H1 (cell line): ENCODE measurements around the gene TLR10. TPM values are rescaled to one million over a fixed set of nuclear protein-coding genes. Genes with fewer than 3 reads are reported as not detected.

Experiments used
- CTCF ChIA-PET: fragments of 300-600 bp; sonication (Branson Sonifier 250); formaldehyde crosslinking; loops from one replicate; lab custom pipeline; 2021; ENCODE audit not compliant: partially characterized antibody; lab: Charles Lee
- POLR2A ChIA-PET: fragments of 300-600 bp; sonication (Branson Sonifier 250); formaldehyde crosslinking; loops from one replicate; lab custom pipeline; 2021; ENCODE audit warnings: inconsistent platforms; ENCODE audit not compliant: partially characterized antibody; lab: Charles Lee
- DNase-seq, 2 experiments: peaks; one replicate each; pipeline versions ENCODE4 v3.0.0 to v3.0.0-alpha.2; 2010 to 2022; ENCODE audit warnings: low spot score in 2 of 2, low read depth in 1 of 2, mixed read lengths in 1 of 2
- FAIRE-seq: peaks from 2 replicates; lab custom pipeline; 2011; peaks lifted over from hg19 to GRCh38; lab: Jason Lieb, UNC
- H2AFZ ChIP-seq: 2 replicates; pipeline ENCODE4 v1.8.1; 2012; ENCODE audit warnings: low read length, inconsistent platforms
- H2AK5ac ChIP-seq: 2 replicates; pipeline ENCODE4 v1.6.1; 2013; ENCODE audit warnings: low read depth, low read length
- H2BK120ac ChIP-seq: replicated peaks from 2 replicates; pipeline ENCODE3; 2013; ENCODE audit warnings: low read depth, low read length, inconsistent platforms
- H2BK12ac ChIP-seq: 2 replicates; pipeline ENCODE4 v1.6.1; 2013; ENCODE audit warnings: low read depth, low read length
- H2BK15ac ChIP-seq: 2 replicates; pipeline ENCODE4 v1.6.1; 2013; ENCODE audit warnings: low read length
- H2BK20ac ChIP-seq: 2 replicates; pipeline ENCODE4 v1.6.1; 2013; ENCODE audit warnings: low read length
- H2BK5ac ChIP-seq: 2 replicates; pipeline ENCODE4 v1.6.1; 2013; ENCODE audit warnings: low read depth, low read length
- H3K14ac ChIP-seq: 2 replicates; pipeline ENCODE4 v1.6.1; 2013; ENCODE audit warnings: inconsistent platforms; ENCODE audit not compliant: insufficient read length
- H3K18ac ChIP-seq: 2 replicates; pipeline ENCODE4 v1.6.1; 2013; ENCODE audit warnings: low read length; ENCODE audit errors: extremely low read depth
- H3K23ac ChIP-seq: 2 replicates; pipeline ENCODE4 v1.6.1; 2013; ENCODE audit warnings: inconsistent platforms; ENCODE audit not compliant: insufficient read length
- H3K23me2 ChIP-seq: 2 replicates; pipeline ENCODE4 v1.6.1; 2013; ENCODE audit warnings: low read depth, low read length
- H3K27ac ChIP-seq: 2 replicates; pipeline ENCODE4 v1.6.1; 2011; ENCODE audit warnings: low read depth, low read length, inconsistent platforms
- H3K27me3 ChIP-seq, 4 experiments: replicated peaks in 1 of 4; 1 replicate in 1 of 4; 2 replicates in 3 of 4; pipeline versions ENCODE4 v1.6.1 to v1.8.1; 2011 to 2013; ENCODE audit warnings: low read length in 3 of 4, mild to moderate bottlenecking in 3 of 4, inconsistent platforms in 2 of 4, mixed read lengths in 2 of 4, moderate library complexity in 1 of 4; ENCODE audit not compliant: control insufficient read depth in 3 of 4, insufficient read depth in 3 of 4; ENCODE audit errors: extremely low read depth in 1 of 4
- H3K36me3 ChIP-seq, 4 experiments: 2 replicates each; pipeline versions ENCODE4 v1.6.1 to v1.8.1; 2011 to 2013; ENCODE audit warnings: mild to moderate bottlenecking in 4 of 4, low read length in 3 of 4, moderate library complexity in 2 of 4, control low read depth in 1 of 4, inconsistent platforms in 1 of 4; ENCODE audit not compliant: insufficient read depth in 4 of 4, control insufficient read depth in 2 of 4
- H3K4ac ChIP-seq: replicated peaks from 2 replicates; pipeline ENCODE3; 2013; ENCODE audit warnings: low read length, low read depth, mixed read lengths, inconsistent platforms; ENCODE audit not compliant: insufficient read length
- H3K4me1 ChIP-seq, 4 experiments: replicated peaks in 1 of 4; 1 replicate in 1 of 4; 2 replicates in 3 of 4; pipeline versions ENCODE4 v1.6.1 to v1.8.1; 2011 to 2013; ENCODE audit warnings: low read length in 3 of 4, inconsistent platforms in 2 of 4, mixed read lengths in 1 of 4; ENCODE audit not compliant: insufficient read depth in 4 of 4, control insufficient read depth in 3 of 4
- H3K4me2 ChIP-seq, 2 experiments: 2 replicates each; pipeline versions ENCODE4 v1.6.1 to v1.8.1; 2011 to 2013; ENCODE audit warnings: low read depth in 2 of 2, low read length in 2 of 2, control low read depth in 1 of 2, inconsistent platforms in 1 of 2, mild to moderate bottlenecking in 1 of 2; ENCODE audit not compliant: insufficient read depth in 1 of 2
- H3K4me3 ChIP-seq, 4 experiments: fragments of 200-600, 300-600 bp in 1 of 4; sonication (generic), shearing (Covaris generic), sonication (Bioruptor Twin) in 1 of 4; 2 replicates each; pipeline versions ENCODE4 v1.5.1 to v1.8.1; 2011 to 2016; ENCODE audit warnings: low read length in 4 of 4, low read depth in 3 of 4, control low read depth in 2 of 4, inconsistent platforms in 2 of 4, mild to moderate bottlenecking in 2 of 4, mixed read lengths in 1 of 4, moderate library complexity in 1 of 4; ENCODE audit not compliant: insufficient read depth in 2 of 4; ENCODE audit errors: extremely low read depth in 1 of 4
- H3K56ac ChIP-seq: replicated peaks from 2 replicates; pipeline ENCODE3; 2013; ENCODE audit warnings: low read depth, mild to moderate bottlenecking, mixed read lengths, low read length, inconsistent platforms; ENCODE audit not compliant: insufficient read length
- H3K79me1 ChIP-seq: 2 replicates; pipeline ENCODE4 v1.6.1; 2013; ENCODE audit warnings: low read depth, low read length, control low read depth
- H3K79me2 ChIP-seq, 2 experiments: 2 replicates each; pipeline versions ENCODE4 v1.6.1 to v1.8.1; 2012 to 2013; ENCODE audit warnings: low read length in 2 of 2, mild to moderate bottlenecking in 2 of 2, inconsistent platforms in 1 of 2; ENCODE audit not compliant: insufficient read depth in 2 of 2, control insufficient read depth in 1 of 2
- H3K9ac ChIP-seq, 4 experiments: replicated peaks in 1 of 4; 1 replicate in 1 of 4; 2 replicates in 3 of 4; pipeline versions ENCODE4 v1.6.1 to v1.8.1; 2011 to 2013; ENCODE audit warnings: low read depth in 3 of 4, low read length in 3 of 4, control low read depth in 2 of 4, mild to moderate bottlenecking in 2 of 4, moderate library complexity in 2 of 4, inconsistent platforms in 1 of 4; ENCODE audit errors: extremely low read depth in 1 of 4
- H3K9me3 ChIP-seq, 2 experiments: 2 replicates each; pipeline versions ENCODE4 v1.6.1 to v1.8.1; 2012 to 2013; ENCODE audit warnings: mild to moderate bottlenecking in 2 of 2, moderate library complexity in 2 of 2, control low read depth in 1 of 2, inconsistent platforms in 1 of 2, low read depth in 1 of 2, low read length in 1 of 2, mixed read lengths in 1 of 2; ENCODE audit not compliant: insufficient read depth in 2 of 2
- H4K20me1 ChIP-seq, 2 experiments: replicated peaks in 1 of 2; 2 replicates each; pipeline versions ENCODE3 to v1.8.1; 2011 to 2013; ENCODE audit warnings: inconsistent platforms in 2 of 2, low read length in 2 of 2, mild to moderate bottlenecking in 1 of 2; ENCODE audit not compliant: insufficient read depth in 2 of 2, control insufficient read depth in 1 of 2
- H4K5ac ChIP-seq: 2 replicates; pipeline ENCODE4 v1.6.1; 2013; ENCODE audit warnings: low read length, low read depth, mixed read lengths, inconsistent platforms; ENCODE audit not compliant: insufficient read length
- H4K8ac ChIP-seq: 2 replicates; pipeline ENCODE4 v1.8.0; 2013; ENCODE audit warnings: mild to moderate bottlenecking, moderate library complexity, low read length, inconsistent platforms; ENCODE audit not compliant: insufficient read depth; ENCODE audit errors: extremely low read depth
- H4K91ac ChIP-seq: replicated peaks from 2 replicates; pipeline ENCODE3; 2013; ENCODE audit warnings: low read length, mixed read lengths, inconsistent platforms; ENCODE audit not compliant: insufficient read length
- GTF2F1 ChIP-seq: IDR thresholded peaks from 2 replicates; pipeline ENCODE4 v1.6.1; 2012; ENCODE audit warnings: low read depth, low read length, improper control_type of control experiment, borderline replicate concordance
- SAP30 ChIP-seq: fragments of 300-600 bp; sonication (generic); IDR thresholded peaks from 2 replicates; pipeline ENCODE4 v1.7.1; 2012; ENCODE audit warnings: low read length, moderate library complexity, mild to moderate bottlenecking, inconsistent platforms; ENCODE audit not compliant: insufficient read depth, insufficient replicate concordance
- SUZ12 ChIP-seq: fragments of 200-600 bp; sonication (generic); IDR thresholded peaks from 2 replicates; pipeline ENCODE4 v1.6.1; 2012; ENCODE audit warnings: mild to moderate bottlenecking, inconsistent platforms, low read length, moderate library complexity, mixed read lengths
- polyA plus RNA-seq, 7 experiments: library from polyadenylated mRNA; depleted of rRNA in 3 of 7; stranded (reverse) in 5 of 7; unstranded in 2 of 7; fragments of >200 nt in 5 of 7; fragments of 200-250 nt in 2 of 7; gene quantifications; 1 replicate in 5 of 7; 2 replicates in 1 of 7; 4 replicates in 1 of 7; pipeline versions ENCODE4 v1.2.1 to v1.2.3, GENCODE V29; 2011 to 2013; ENCODE audit warnings: missing spikeins in 2 of 7, mixed read lengths in 2 of 7
- total RNA-seq: library from RNA; stranded (reverse); fragmentation: NEBNext Ultra II Directional; extraction: Animal tissue kit (Norgen Biotek cat#: 25700); gene quantifications from 2 replicates; pipeline ENCODE4 v1.2.1, GENCODE V29; 2021
- TF ChIP-seq, protein P1 (sequence below), 3 experiments: IDR thresholded peaks; 1 replicate in 2 of 3; 2 replicates in 1 of 3; pipeline versions ENCODE4 v1.5.1 to v1.6.1; 2011; ENCODE audit warnings: low read length in 3 of 3, mild to moderate bottlenecking in 3 of 3, inconsistent platforms in 2 of 3, low read depth in 1 of 3, moderate library complexity in 1 of 3; ENCODE audit not compliant: insufficient read depth in 1 of 3; ENCODE audit errors: control extremely low read depth in 1 of 3

TLR10 gene
- total and polyA plus RNA-seq, 2 of the 8 experiments (the other 6 are each of a cell fraction or from before 2014, with no cell fraction given), result not detected

DNA sequence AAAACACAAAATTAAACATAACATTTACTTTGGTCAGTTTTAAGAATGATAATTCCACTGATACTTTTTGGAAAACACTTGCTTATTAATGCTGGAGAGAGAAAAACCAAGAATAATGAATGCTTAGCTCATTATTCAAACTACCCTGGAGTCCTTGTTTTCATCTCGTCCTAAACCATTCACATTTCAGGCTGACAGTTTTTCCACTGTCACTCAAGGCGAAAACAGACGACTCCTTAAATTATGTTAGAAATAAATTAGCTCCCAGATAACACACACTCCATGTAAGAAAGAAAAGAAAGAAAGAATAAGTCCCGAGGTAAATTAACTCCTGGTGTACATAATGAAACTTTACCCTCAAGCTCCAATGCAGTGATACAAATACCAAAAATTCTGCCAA lies 33.5 kb downstream of the TLR10 start (continued):
- TF ChIP-seq SAP30, result no peak
- TF ChIP-seq, all 59 proteins: peak for 0

DNA sequence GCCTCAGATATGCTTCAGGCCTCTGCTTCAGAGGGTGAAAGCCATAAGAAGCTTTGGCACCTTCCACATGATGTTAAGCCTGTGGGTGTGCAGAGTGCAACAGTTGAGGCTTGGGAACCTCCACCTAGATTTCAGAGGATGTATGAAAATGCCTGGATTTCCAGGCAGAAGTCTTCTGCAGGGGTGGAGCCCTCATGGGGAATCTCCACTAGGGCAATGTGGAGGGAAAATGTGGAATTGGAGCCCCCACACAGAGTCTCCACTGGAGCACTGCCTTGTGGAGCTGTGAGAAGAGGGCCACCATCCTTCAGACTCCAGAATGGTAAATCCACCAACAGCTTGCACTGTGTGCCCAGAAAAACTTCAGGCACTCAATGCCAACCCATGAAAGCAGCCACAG lies 35.2 kb downstream of the TLR10 start:
- H3K27me3 ChIP-seq, result no peaks in the 10 kb centered on the region; a peak in 1 of 7 replicates
- no peak overlapping the region for H2BK15ac ChIP-seq
- TF ChIP-seq, protein P1, sequence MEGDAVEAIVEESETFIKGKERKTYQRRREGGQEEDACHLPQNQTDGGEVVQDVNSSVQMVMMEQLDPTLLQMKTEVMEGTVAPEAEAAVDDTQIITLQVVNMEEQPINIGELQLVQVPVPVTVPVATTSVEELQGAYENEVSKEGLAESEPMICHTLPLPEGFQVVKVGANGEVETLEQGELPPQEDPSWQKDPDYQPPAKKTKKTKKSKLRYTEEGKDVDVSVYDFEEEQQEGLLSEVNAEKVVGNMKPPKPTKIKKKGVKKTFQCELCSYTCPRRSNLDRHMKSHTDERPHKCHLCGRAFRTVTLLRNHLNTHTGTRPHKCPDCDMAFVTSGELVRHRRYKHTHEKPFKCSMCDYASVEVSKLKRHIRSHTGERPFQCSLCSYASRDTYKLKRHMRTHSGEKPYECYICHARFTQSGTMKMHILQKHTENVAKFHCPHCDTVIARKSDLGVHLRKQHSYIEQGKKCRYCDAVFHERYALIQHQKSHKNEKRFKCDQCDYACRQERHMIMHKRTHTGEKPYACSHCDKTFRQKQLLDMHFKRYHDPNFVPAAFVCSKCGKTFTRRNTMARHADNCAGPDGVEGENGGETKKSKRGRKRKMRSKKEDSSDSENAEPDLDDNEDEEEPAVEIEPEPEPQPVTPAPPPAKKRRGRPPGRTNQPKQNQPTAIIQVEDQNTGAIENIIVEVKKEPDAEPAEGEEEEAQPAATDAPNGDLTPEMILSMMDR (IDR thresholded peaks at IDR 0.05; ENCODE audit: control extremely low read depth in 1 of 3, insufficient read depth in 1 of 3, low read depth in 1 of 3, low read length in 3 of 3), result no peak
- TF ChIP-seq SUZ12 (no peak), GTF2F1 (no peak)
- TF ChIP-seq, all 59 proteins: peak for 0
- Histone ChIP-seq H3K4me2 (no peak overlapping the region), H3K4me1 (peaks cover 0 to 3% (median 3%) of the 10 kb centered on the region in 4 experiments; a peak in 6 of 7 replicates), H3K9me3 (peaks cover 8 to 10% of the 10 kb centered on the region in 2 experiments; a peak in 2 of 4 replicates), H4K8ac (no peak overlapping the region), H4K91ac (no peak overlapping the region), H3K4me3 (no peak overlapping the region), H3K36me3 (no peaks in the 10 kb centered on the region), H3K27ac (no peak overlapping the region), H3K23me2 (no peaks in the 10 kb centered on the region), H3K14ac (no peak overlapping the region), H2AFZ (no peak overlapping the region), H3K56ac (no peak overlapping the region), H2BK5ac (no peak overlapping the region), H3K79me1 (no peaks in the 10 kb centered on the region), H3K23ac (no peak overlapping the region), H4K20me1 (no peaks in the 10 kb centered on the region), H2BK120ac (no peak overlapping the region), H2AK5ac (no peak overlapping the region), H2BK12ac (no peak overlapping the region), H3K79me2 (no peaks in the 10 kb centered on the region), H4K5ac (no peak overlapping the region), H3K18ac (no peak overlapping the region), H3K4ac (no peak overlapping the region), H2BK20ac (no peak overlapping the region), H3K9ac (no peak overlapping the region)
- FAIRE-seq (no peak), DNase-seq (no peak)
- ChIA-PET POLR2A (no interaction called here), CTCF (no interaction called here)
